ENCODE results near the gene GDNF.

DNA sequence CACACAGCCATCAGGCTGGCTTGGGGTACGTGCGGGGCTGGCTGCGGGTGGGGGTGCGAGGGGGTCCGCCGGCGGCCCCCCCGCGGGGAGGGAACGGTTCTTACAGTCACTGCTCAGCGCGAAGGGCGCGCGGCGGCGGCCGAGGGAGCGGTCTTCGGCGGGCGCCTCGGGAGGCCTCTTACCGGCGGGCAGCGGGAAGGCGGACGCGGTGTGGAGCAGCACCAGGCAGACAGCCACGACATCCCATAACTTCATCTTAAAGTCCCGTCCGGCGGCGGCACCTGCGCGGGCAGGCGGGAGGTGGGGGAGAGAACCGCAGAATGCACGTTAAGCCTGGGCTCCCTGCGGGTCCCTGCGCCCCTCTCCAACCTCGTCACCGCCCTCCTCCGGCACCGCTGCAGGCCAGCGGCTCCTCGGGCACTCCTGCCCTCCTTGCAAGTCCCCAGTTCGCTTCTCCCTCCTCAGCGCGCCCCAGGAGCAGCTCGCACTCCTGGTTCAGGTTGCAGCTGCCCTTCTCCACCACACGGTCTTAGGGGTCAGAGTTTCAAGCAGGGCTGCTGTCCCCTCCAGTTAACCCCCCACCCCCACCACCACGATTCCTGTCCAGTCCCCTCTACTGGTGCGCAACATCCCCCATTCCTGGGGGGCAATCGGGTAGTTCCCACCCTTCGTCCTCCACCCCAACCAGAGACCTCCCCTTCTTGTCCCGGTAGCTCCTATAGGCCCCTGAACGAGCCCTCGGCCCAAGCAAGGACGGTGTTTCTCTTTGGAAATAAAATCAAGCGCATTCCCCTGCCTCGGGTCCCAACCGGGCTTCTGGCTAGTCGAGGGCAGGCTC lies 5.1 kb downstream of the GDNF start:
- TF ChIP-seq, protein P1, sequence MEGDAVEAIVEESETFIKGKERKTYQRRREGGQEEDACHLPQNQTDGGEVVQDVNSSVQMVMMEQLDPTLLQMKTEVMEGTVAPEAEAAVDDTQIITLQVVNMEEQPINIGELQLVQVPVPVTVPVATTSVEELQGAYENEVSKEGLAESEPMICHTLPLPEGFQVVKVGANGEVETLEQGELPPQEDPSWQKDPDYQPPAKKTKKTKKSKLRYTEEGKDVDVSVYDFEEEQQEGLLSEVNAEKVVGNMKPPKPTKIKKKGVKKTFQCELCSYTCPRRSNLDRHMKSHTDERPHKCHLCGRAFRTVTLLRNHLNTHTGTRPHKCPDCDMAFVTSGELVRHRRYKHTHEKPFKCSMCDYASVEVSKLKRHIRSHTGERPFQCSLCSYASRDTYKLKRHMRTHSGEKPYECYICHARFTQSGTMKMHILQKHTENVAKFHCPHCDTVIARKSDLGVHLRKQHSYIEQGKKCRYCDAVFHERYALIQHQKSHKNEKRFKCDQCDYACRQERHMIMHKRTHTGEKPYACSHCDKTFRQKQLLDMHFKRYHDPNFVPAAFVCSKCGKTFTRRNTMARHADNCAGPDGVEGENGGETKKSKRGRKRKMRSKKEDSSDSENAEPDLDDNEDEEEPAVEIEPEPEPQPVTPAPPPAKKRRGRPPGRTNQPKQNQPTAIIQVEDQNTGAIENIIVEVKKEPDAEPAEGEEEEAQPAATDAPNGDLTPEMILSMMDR (IDR thresholded peaks at IDR 0.05; ENCODE audit: low read depth, low read length, missing input control): no peak
- TF ChIP-seq SP1 (IDR thresholded peaks at IDR 0.05) (no peak), RAD21 (IDR thresholded peaks at IDR 0.05) (no peak)
- TF ChIP-seq, protein P2, sequence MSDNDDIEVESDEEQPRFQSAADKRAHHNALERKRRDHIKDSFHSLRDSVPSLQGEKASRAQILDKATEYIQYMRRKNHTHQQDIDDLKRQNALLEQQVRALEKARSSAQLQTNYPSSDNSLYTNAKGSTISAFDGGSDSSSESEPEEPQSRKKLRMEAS (IDR thresholded peaks at IDR 0.05): no peak

Data from liver (tissue), 3 donors.